Neuronal stem cell (in vitro differentiated cells): ENCODE measurements around the gene NEURL1B.

Experiments used
- DNase-seq: peaks from one replicate; pipeline ENCODE4 v3.0.0-alpha.2; 2013; ENCODE audit warnings: low spot score
- H2AFZ ChIP-seq: one replicate; pipeline ENCODE4 v1.6.1; 2013; ENCODE audit warnings: mild to moderate bottlenecking, low read length, inconsistent platforms
- H2AK5ac ChIP-seq: 2 replicates; pipeline ENCODE4 v1.6.1; 2013; ENCODE audit warnings: low read depth, mild to moderate bottlenecking, inconsistent platforms, low read length, moderate library complexity, mixed read lengths
- H2BK120ac ChIP-seq: 2 replicates; pipeline ENCODE4 v1.6.1; 2013; ENCODE audit warnings: low read depth, mild to moderate bottlenecking, inconsistent platforms, low read length, moderate library complexity, mixed read lengths
- H2BK12ac ChIP-seq: one replicate; pipeline ENCODE4 v1.6.1; 2013; ENCODE audit warnings: low read length, inconsistent platforms
- H2BK15ac ChIP-seq: 2 replicates; pipeline ENCODE4 v1.6.1; 2013; ENCODE audit warnings: mild to moderate bottlenecking, low read length, inconsistent platforms, mixed read lengths
- H2BK5ac ChIP-seq: one replicate; pipeline ENCODE4 v1.6.1; 2013; ENCODE audit warnings: inconsistent platforms, mild to moderate bottlenecking, low read length, moderate library complexity
- H3K14ac ChIP-seq: one replicate; pipeline ENCODE4 v1.6.1; 2013; ENCODE audit warnings: low read length, inconsistent platforms
- H3K18ac ChIP-seq: 2 replicates; pipeline ENCODE4 v1.6.1; 2013; ENCODE audit warnings: low read length, inconsistent platforms
- H3K23ac ChIP-seq: 2 replicates; pipeline ENCODE4 v1.6.1; 2013; ENCODE audit warnings: low read depth, mild to moderate bottlenecking, mixed read lengths, low read length, inconsistent platforms; ENCODE audit not compliant: poor library complexity
- H3K27ac ChIP-seq: replicated peaks from 3 replicates; pipeline ENCODE4 v1.5.1; 2013; ENCODE audit warnings: low read length, inconsistent platforms
- H3K27me3 ChIP-seq, 3 experiments: 2 replicates each; pipeline ENCODE4 v1.6.1; 2013; ENCODE audit warnings: low read length in 3 of 3, mild to moderate bottlenecking in 2 of 3, inconsistent platforms in 1 of 3, low read depth in 1 of 3, mixed read lengths in 1 of 3, moderate library complexity in 1 of 3; ENCODE audit not compliant: control insufficient read depth in 3 of 3, insufficient read depth in 3 of 3
- H3K36me3 ChIP-seq, 2 donors: replicated peaks in 1 of 2; 2 replicates each; pipeline ENCODE4 v1.6.1; 2013; ENCODE audit warnings: low read length in 2 of 2; ENCODE audit not compliant: control insufficient read depth in 2 of 2, insufficient read depth in 2 of 2
- H3K4ac ChIP-seq: 2 replicates; pipeline ENCODE4 v1.6.1; 2013; ENCODE audit warnings: inconsistent platforms, mild to moderate bottlenecking, low read length, moderate library complexity
- H3K4me1 ChIP-seq, 2 donors: 1 replicate in 1 of 2; 2 replicates in 1 of 2; pipeline ENCODE4 v1.6.1; 2013; ENCODE audit warnings: low read length in 2 of 2, low read depth in 1 of 2; ENCODE audit not compliant: control insufficient read depth in 2 of 2, insufficient read depth in 1 of 2
- H3K4me2 ChIP-seq: one replicate; pipeline ENCODE4 v1.6.1; 2013; ENCODE audit warnings: mild to moderate bottlenecking, low read length, inconsistent platforms; ENCODE audit not compliant: insufficient read depth, poor library complexity, severe bottlenecking
- H3K4me3 ChIP-seq, 2 donors: 2 replicates each; pipeline ENCODE4 v1.5.1; 2013; ENCODE audit warnings: low read length in 2 of 2, mild to moderate bottlenecking in 2 of 2, inconsistent platforms in 1 of 2, moderate library complexity in 1 of 2
- H3K79me1 ChIP-seq: one replicate; pipeline ENCODE4 v1.6.1; 2013; ENCODE audit warnings: low read depth, mild to moderate bottlenecking, inconsistent platforms, low read length, moderate library complexity
- H3K9ac ChIP-seq: one replicate; pipeline ENCODE4 v1.6.1; 2013; ENCODE audit warnings: mild to moderate bottlenecking, low read depth, low read length, inconsistent platforms; ENCODE audit not compliant: poor library complexity
- H3K9me3 ChIP-seq, 2 donors: replicated peaks in 1 of 2; 2 replicates each; pipeline versions ENCODE3 to v1.6.1; 2013; ENCODE audit warnings: low read length in 2 of 2, mild to moderate bottlenecking in 2 of 2, inconsistent platforms in 1 of 2, low read depth in 1 of 2, mixed read lengths in 1 of 2, moderate library complexity in 1 of 2; ENCODE audit not compliant: control insufficient read depth in 2 of 2, insufficient read depth in 1 of 2
- H4K8ac ChIP-seq: one replicate; pipeline ENCODE4 v1.6.1; 2013; ENCODE audit warnings: low read depth, mild to moderate bottlenecking, inconsistent platforms, low read length, moderate library complexity
- H4K91ac ChIP-seq: one replicate; pipeline ENCODE4 v1.6.1; 2013; ENCODE audit warnings: low read length, low read depth, mild to moderate bottlenecking, inconsistent platforms; ENCODE audit not compliant: poor library complexity
- WGBS, 2 donors: extraction: QIAGEN DNeasy Blood & Tissue Kit; methylation state at CpG; one replicate each; pipeline ENCODE4 v1.1.7; 2013; ENCODE audit warnings: missing lambda C conversion rate in 2 of 2, mixed read lengths in 1 of 2; ENCODE audit not compliant: insufficient read length in 2 of 2, insufficient replicate concordance in 1 of 2; ENCODE audit errors: extremely low coverage in 2 of 2; 5-methylcytosine and 5-hydroxymethylcytosine counted together

NEURL1B gene

GRCh38 chr5:172638209-172638768, 2.8 kb upstream of the NEURL1B start:
- Histone ChIP-seq H2BK120ac (no peak overlapping the region), H3K79me1 (no peaks in the 10 kb centered on the region), H3K23ac (no peak overlapping the region), H3K4me1 (peaks cover 7 to 8% of the 10 kb centered on the region in 2 donors), H3K4ac (no peak overlapping the region), H3K14ac (no peak overlapping the region), H4K8ac (no peak overlapping the region), H2BK15ac (no peak overlapping the region), H3K4me3 (no peak overlapping the region), H2BK12ac (no peak overlapping the region), H2BK5ac (no peak overlapping the region), H2AFZ (no peak overlapping the region), H3K18ac (peak overlapping the region; percentile 68), H3K36me3 (no peaks in the 10 kb centered on the region), H3K27me3 (peaks cover 0 to 29% (median 0%) of the 10 kb centered on the region in 3 experiments), H3K4me2 (no peak overlapping the region), H3K9me3 (no peaks in the 10 kb centered on the region), H3K9ac (no peak overlapping the region), H3K27ac (no peak overlapping the region), H2AK5ac (no peak overlapping the region), H4K91ac (no peak overlapping the region)
- no peak for DNase-seq
- no CpG with 5 or more reads among the region's 3 CpGs for WGBS, 2 donors

GRCh38 chr5:172640139-172640538, 924 bp upstream of the NEURL1B start:
- Histone ChIP-seq H2AFZ (peak overlapping the region; percentile 98), H3K4ac (no peak overlapping the region), H3K9me3 (no peaks in the 10 kb centered on the region), H4K8ac (no peak overlapping the region), H3K36me3 (no peaks in the 10 kb centered on the region), H2AK5ac (no peak overlapping the region), H3K18ac (no peak overlapping the region), H3K27me3 (peaks cover 0 to 29% (median 0%) of the 10 kb centered on the region in 3 experiments), H4K91ac (no peak overlapping the region), H3K23ac (no peak overlapping the region), H3K27ac (no peak overlapping the region), H2BK12ac (no peak overlapping the region), H3K4me3 (peak overlapping the region in 1 of 2 donors; percentile 61), H3K9ac (no peak overlapping the region), H3K4me1 (peaks cover 8 to 14% of the 10 kb centered on the region in 2 donors), H3K14ac (no peak overlapping the region), H2BK15ac (no peak overlapping the region), H2BK120ac (no peak overlapping the region), H2BK5ac (no peak overlapping the region), H3K79me1 (no peaks in the 10 kb centered on the region), H3K4me2 (no peak overlapping the region)
- no CpG with 5 or more reads among the region's 5 CpGs for WGBS, 2 donors
- DNase-seq, result no peak

GRCh38 chr5:172641359-172642050, 442 bp downstream of the NEURL1B start:
- Histone ChIP-seq H3K27me3 (peaks cover 0 to 29% (median 0%) of the 10 kb centered on the region in 3 experiments), H4K91ac (no peak overlapping the region), H2AFZ (peak overlapping the region; percentile 98), H3K27ac (peak overlapping the region; percentile 27), H3K9ac (peak overlapping the region; percentile 82), H3K4me2 (peak overlapping the region; percentile 76), H2AK5ac (peak overlapping the region; percentile 35), H2BK12ac (peak overlapping the region; percentile 17), H3K14ac (no peak overlapping the region), H3K4me1 (peaks cover 8 to 17% of the 10 kb centered on the region in 2 donors), H2BK120ac (peak overlapping the region; percentile 56), H3K18ac (peak overlapping the region; percentile 95), H4K8ac (no peak overlapping the region), H3K4ac (no peak overlapping the region), H3K9me3 (no peaks in the 10 kb centered on the region), H3K36me3 (no peaks in the 10 kb centered on the region), H3K23ac (peak overlapping the region; percentile 40), H3K79me1 (no peaks in the 10 kb centered on the region), H3K4me3 (peak overlapping the region; percentile 61 to 95), H2BK5ac (no peak overlapping the region), H2BK15ac (peak overlapping the region; percentile 32)
- WGBS, 2 donors, result no CpG with 5 or more reads among the region's 73 CpGs
- peak; percentile 51 for DNase-seq

GRCh38 chr5:172642051-172642409, 967 bp downstream of the NEURL1B start:
- DNase-seq, result no peak
- Histone ChIP-seq H3K4me1 (peaks cover 8 to 19% of the 10 kb centered on the region in 2 donors), H3K14ac (no peak overlapping the region), H3K79me1 (no peaks in the 10 kb centered on the region), H3K4ac (no peak overlapping the region), H3K4me2 (peak overlapping the region; percentile 76), H4K8ac (no peak overlapping the region), H3K18ac (peak overlapping the region; percentile 23), H3K9ac (no peak overlapping the region), H3K27ac (no peak overlapping the region), H2BK5ac (no peak overlapping the region), H3K4me3 (peak overlapping the region; percentile 61 to 95), H3K36me3 (no peaks in the 10 kb centered on the region), H2BK12ac (no peak overlapping the region), H2AK5ac (no peak overlapping the region), H2BK15ac (no peak overlapping the region), H3K27me3 (peaks cover 0 to 25% (median 0%) of the 10 kb centered on the region in 3 experiments), H4K91ac (no peak overlapping the region), H3K9me3 (no peaks in the 10 kb centered on the region), H2AFZ (peak overlapping the region; percentile 98), H2BK120ac (peak overlapping the region; percentile 56), H3K23ac (peak overlapping the region; percentile 40)
- WGBS, 2 donors, result no CpG with 5 or more reads among the region's 14 CpGs
